IPS-18a (cell line): Measurements from ENCODE around the gene EXO1.
"Not testable (repeated sequence)": the region's sequence is repeated elsewhere in the genome, so short reads cannot be mapped to it uniquely, and the experiment has no call there.

ENCODE experiments used
- H3K27ac ChIP-seq: one replicate; pipeline ENCODE4 v1.5.1; 2013; ENCODE audit warnings: low read length
- H3K27me3 ChIP-seq: one replicate; pipeline ENCODE4 v1.6.1; 2013; ENCODE audit warnings: mild to moderate bottlenecking, low read length; ENCODE audit not compliant: control insufficient read depth, insufficient read depth
- H3K36me3 ChIP-seq: one replicate; pipeline ENCODE4 v1.6.1; 2013; ENCODE audit warnings: low read depth, low read length; ENCODE audit not compliant: control insufficient read depth
- H3K4me1 ChIP-seq: one replicate; pipeline ENCODE4 v1.6.1; 2013; ENCODE audit warnings: low read depth, low read length; ENCODE audit not compliant: control insufficient read depth
- H3K4me3 ChIP-seq: one replicate; pipeline ENCODE4 v1.5.1; 2013; ENCODE audit warnings: low read length
- H3K9ac ChIP-seq: one replicate; pipeline ENCODE4 v1.6.1; 2013; ENCODE audit warnings: mild to moderate bottlenecking, low read length, moderate library complexity
- H3K9me3 ChIP-seq: one replicate; pipeline ENCODE4 v1.6.1; 2013; ENCODE audit warnings: low read depth, low read length; ENCODE audit not compliant: control insufficient read depth

The EXO1 gene

DNA sequence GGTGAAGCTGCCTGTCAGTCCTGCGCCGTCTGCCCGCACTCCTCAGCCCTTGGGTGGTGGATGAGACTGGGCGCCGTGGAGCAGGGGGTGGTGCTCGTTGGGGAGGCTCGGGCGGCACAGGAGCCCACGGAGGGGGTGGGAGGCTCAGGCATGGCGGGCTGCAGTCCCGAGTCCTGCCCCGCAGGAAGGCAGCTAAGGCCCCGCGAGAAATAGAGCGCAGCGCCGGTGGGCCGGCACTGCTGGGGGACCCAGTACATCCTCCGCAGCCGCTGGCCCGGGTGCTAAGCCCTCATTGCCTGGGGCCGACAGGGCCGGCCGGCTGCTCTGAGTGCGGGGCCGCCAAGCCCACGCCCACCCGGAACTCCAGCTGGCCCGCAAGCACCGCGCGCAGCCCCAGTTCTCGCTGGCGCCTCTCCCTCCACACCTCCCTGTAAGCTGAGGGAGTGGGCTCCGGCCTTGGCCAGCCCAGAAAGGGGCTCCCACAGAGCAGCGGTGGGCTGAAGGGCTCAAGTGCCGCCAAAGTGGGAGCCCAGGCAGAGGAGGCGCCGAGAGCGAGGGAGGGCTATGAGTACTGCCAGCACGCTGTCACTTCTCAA lies 7.6 kb downstream of the EXO1 start:
- H3K4me3 ChIP-seq, H3K27me3 ChIP-seq, H3K9me3 ChIP-seq, H3K27ac ChIP-seq, H3K9ac ChIP-seq, H3K4me1 ChIP-seq: not testable (repeated sequence)
- peaks cover 80% of the 10 kb centered on the region for H3K36me3 ChIP-seq

DNA sequence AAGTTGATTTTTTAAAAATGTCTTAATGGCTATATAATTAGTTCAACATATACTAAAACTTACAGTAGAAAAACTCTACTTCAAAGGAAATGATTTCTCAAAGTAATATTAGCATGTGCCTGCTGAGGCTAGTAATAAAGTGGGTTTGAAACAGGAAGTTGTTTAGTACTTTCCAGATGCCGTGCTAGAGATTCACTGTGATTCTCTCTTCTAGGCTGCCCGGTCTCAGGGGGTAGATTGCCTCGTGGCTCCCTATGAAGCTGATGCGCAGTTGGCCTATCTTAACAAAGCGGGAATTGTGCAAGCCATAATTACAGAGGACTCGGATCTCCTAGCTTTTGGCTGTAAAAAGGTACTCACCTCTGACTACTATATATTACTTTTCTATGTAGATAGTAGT lies 9.1 kb downstream of the EXO1 start:
- Histone ChIP-seq H3K27ac (no peak overlapping the region), H3K9me3 (no peaks in the 10 kb centered on the region), H3K4me1 (no peaks in the 10 kb centered on the region), H3K4me3 (no peak overlapping the region), H3K36me3 (peaks cover 82% of the 10 kb centered on the region), H3K27me3 (no peaks in the 10 kb centered on the region), H3K9ac (no peak overlapping the region)

DNA sequence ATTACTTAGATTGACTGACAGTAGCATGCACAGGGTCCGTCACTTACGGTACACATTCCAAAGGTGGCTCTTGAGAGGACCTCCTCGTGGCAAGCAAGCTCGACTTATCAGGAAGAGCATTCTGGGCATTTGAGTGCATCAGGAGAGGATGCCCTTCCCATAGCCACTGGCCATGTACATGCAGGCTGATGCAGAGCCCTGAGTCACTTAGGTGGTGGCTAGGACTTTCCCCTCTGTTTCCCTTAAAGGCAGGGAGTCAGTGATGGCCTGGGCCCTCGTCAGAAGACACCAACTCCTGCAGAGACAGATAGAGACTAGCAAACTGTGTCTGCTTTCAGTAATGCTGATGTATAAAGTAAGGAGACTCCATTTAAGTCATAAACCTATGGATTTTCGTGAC lies 12.9 kb downstream of the EXO1 start:
- no peak overlapping the region for H3K4me3 ChIP-seq
- no peak overlapping the region for H3K27ac ChIP-seq
- H3K36me3 ChIP-seq, result peaks cover 86% of the 10 kb centered on the region
- H3K27me3 ChIP-seq, result no peaks in the 10 kb centered on the region
- H3K4me1 ChIP-seq, result no peaks in the 10 kb centered on the region
- H3K9me3 ChIP-seq, result no peaks in the 10 kb centered on the region
- H3K9ac ChIP-seq, result no peak overlapping the region

DNA sequence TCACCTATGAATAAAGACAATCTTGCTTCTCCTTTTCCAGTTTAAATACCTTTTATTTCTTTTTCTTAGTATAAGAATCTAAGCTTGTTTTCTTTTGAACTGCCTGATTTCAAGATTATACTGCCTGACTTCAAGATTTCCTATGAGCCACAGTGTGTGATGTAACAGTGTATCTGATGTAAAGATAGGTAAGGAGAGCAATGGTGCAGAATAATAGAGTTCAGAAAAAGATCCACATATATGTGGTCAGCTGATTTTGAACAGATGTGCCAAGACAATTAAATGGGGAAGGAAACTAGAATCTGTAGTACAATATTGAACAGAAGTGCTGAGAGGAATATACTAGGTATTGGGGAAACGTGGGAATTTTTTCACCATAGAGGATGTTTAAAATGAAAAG lies 21.0 kb downstream of the EXO1 start:
- Histone ChIP-seq H3K4me3 (no peak overlapping the region), H3K9me3 (no peaks in the 10 kb centered on the region), H3K27ac (no peak overlapping the region), H3K36me3 (peaks cover 63% of the 10 kb centered on the region), H3K4me1 (no peaks in the 10 kb centered on the region), H3K9ac (no peak overlapping the region), H3K27me3 (no peaks in the 10 kb centered on the region)

DNA sequence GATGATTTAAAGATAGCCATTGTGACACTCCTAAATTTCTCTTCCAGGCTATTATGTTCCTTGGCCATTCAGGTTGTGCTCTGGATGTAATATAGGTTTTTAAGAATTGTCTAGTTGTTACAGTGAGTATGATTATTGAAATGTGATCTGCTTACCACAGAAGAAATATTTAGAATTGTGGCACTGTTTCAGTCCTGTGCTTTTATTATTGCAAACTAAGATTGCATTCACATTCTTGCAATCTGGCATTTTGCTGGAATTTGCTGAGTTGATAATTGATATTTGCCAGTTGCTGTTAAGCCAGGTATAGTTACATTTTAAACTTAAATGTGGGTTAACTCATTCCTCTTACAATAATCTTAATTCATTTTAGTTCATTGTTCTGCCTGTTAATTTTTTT lies 22.3 kb downstream of the EXO1 start:
- peaks cover 52% of the 10 kb centered on the region for H3K36me3 ChIP-seq

DNA sequence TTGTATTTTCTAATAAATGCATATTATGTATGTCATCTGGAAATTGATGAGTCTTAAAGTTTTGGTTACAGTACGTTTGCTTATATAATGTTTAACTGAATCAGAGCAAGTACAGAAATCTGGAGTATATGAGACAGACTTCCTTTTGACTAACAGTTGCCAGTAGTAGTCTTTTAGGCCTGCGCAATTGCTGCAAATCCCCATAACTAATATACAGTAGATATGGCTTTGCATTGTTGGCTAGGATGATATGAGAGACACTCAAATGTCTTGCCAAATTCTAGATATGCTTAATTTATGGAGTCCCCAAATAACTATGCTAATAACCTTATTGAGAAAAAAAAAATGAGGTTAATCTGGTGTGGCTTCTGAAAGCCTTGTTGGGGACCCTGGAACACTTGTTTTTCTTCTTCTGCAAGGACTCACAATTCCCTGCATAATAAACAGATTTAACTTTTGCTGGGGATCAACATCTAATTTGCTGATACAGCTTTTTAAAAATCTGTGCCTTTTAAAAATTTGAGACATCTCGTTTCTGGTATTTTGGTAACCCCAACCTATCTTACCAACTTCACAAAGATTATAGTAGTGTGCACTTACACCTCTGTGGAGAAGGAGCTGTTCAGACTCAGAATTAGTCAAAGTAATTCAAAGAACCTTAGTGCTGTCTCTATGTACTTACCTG lies 22.9 kb downstream of the EXO1 start:
- no peaks in the 10 kb centered on the region for H3K27me3 ChIP-seq
- no peaks in the 10 kb centered on the region for H3K4me1 ChIP-seq
- H3K27ac ChIP-seq, result no peak overlapping the region
- H3K9me3 ChIP-seq, result no peaks in the 10 kb centered on the region
- H3K9ac ChIP-seq, result no peak overlapping the region
- peaks cover 47% of the 10 kb centered on the region for H3K36me3 ChIP-seq
- H3K4me3 ChIP-seq, result no peak overlapping the region

More for the DNA sequence above, 22.3 kb downstream of the EXO1 start:
- no peak overlapping the region for H3K4me3 ChIP-seq
- no peaks in the 10 kb centered on the region for H3K9me3 ChIP-seq
- no peak overlapping the region for H3K9ac ChIP-seq
- H3K4me1 ChIP-seq, result no peaks in the 10 kb centered on the region
- no peak overlapping the region for H3K27ac ChIP-seq
- H3K27me3 ChIP-seq, result no peaks in the 10 kb centered on the region

DNA sequence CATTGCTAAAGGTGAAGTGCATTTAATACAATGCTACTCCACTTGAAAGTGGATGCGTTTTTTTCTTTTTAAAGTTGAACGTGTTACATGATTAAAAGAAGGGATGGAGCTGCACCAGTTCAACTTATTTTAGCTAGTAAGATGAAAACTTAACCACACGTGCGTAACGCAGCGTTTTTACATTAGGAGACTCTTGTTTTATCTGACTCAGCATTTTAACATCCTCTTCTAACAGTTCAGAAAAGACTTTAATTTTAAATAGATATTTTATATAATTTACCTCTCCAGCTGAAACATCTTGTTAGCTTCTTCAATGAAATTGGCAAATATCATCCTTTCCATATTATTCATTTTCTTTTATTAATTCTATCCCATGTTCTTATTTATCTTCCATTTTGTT lies 33.4 kb downstream of the EXO1 start:
- Histone ChIP-seq H3K4me3 (no peak overlapping the region), H3K27me3 (no peaks in the 10 kb centered on the region), H3K27ac (no peak overlapping the region), H3K9ac (no peak overlapping the region), H3K36me3 (peaks cover 68% of the 10 kb centered on the region), H3K4me1 (no peaks in the 10 kb centered on the region), H3K9me3 (no peaks in the 10 kb centered on the region)

DNA sequence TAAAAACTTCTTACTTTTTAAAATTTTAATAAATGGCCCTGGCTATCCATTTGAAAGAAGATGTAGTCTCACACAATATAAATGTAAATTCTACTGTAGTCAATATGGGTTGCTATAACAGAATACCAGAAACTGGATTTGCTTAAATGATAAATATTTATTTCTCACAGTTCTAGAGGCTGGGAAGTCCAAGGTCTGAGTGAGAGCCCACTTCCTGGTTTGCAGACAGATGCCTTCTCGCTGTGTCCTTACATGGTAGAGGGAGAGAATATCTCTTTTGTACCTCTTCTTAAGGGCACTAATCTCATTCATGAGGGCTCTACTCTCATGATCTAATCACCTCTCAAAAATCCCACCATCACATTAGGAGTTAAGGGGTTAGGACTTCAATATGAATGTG lies 35.2 kb downstream of the EXO1 start:
- Histone ChIP-seq H3K27ac (no peak overlapping the region), H3K4me3 (no peak overlapping the region), H3K27me3 (no peaks in the 10 kb centered on the region), H3K36me3 (peaks cover 73% of the 10 kb centered on the region), H3K9ac (no peak overlapping the region), H3K4me1 (no peaks in the 10 kb centered on the region), H3K9me3 (no peaks in the 10 kb centered on the region)

DNA sequence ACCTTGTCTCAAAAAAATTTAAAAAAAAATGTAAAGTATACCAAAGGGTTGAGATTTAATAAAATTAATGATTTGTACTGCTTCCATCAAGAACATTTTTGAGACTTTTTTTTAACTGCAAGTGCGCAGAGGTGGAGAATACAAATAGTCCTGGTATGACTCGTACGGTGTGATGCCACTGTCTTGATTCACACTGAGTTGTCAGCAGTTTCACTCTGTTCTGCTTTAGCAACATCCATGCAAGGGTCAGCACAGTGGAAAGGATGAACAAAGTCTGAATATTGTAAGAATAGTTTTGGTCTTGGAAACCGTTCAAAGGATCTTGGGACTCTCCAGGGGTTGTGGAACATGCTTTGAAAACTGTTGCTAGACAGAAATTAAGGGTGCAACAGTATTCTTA lies 40.2 kb downstream of the EXO1 start:
- no peaks in the 10 kb centered on the region for H3K4me1 ChIP-seq
- H3K4me3 ChIP-seq, result no peak overlapping the region
- no peak overlapping the region for H3K9ac ChIP-seq
- peaks cover 57% of the 10 kb centered on the region for H3K36me3 ChIP-seq
- no peaks in the 10 kb centered on the region for H3K27me3 ChIP-seq
- H3K27ac ChIP-seq, result no peak overlapping the region
- H3K9me3 ChIP-seq, result no peaks in the 10 kb centered on the region

DNA sequence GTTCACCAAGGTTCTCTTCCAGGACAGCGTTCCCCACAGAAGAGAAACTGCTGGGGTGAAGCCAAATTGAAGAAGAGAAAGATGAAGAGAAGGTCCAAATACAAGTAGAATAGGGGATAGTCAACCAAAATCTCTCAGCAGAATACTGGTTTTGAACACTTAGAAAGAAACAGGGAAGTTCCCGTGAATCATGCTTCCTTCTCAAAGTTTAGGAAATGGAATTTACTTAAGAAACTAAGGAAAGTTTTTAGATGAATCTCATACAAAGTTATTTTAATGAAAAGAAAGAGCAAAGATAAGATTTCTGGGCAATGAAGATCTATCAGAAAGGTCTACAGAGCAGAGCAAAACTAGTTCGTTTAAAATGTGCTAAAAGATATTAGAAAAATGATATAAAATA lies 43.3 kb downstream of the EXO1 start:
- no peaks in the 10 kb centered on the region for H3K9me3 ChIP-seq
- no peaks in the 10 kb centered on the region for H3K4me1 ChIP-seq
- no peaks in the 10 kb centered on the region for H3K27me3 ChIP-seq
- no peak overlapping the region for H3K9ac ChIP-seq
- no peak overlapping the region for H3K27ac ChIP-seq
- H3K4me3 ChIP-seq, result no peak overlapping the region
- H3K36me3 ChIP-seq, result peaks cover 34% of the 10 kb centered on the region

DNA sequence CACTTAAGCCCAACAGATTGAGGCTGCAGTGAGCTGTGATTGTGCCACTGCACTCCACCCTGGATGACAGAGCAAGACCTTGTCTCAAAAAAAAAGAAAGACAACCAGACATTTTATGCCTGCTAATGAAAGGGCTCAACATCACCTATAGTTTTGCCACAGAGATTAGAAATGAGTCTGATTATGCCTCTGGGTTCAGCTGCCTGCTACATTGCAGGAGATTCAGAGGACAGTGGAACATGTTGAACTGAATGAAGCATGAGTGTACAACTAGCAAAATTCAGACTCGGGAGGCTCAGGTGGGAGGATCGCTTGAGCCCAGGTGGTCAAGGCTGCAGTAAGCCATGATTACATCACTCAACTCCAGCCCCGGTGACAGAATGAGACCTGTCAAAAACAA lies 46.0 kb downstream of the EXO1 start:
- Histone ChIP-seq H3K4me1 (no peaks in the 10 kb centered on the region), H3K27me3 (no peaks in the 10 kb centered on the region), H3K36me3 (peaks cover 22% of the 10 kb centered on the region), H3K9ac (no peak overlapping the region), H3K4me3 (no peak overlapping the region), H3K27ac (no peak overlapping the region), H3K9me3 (no peaks in the 10 kb centered on the region)

DNA sequence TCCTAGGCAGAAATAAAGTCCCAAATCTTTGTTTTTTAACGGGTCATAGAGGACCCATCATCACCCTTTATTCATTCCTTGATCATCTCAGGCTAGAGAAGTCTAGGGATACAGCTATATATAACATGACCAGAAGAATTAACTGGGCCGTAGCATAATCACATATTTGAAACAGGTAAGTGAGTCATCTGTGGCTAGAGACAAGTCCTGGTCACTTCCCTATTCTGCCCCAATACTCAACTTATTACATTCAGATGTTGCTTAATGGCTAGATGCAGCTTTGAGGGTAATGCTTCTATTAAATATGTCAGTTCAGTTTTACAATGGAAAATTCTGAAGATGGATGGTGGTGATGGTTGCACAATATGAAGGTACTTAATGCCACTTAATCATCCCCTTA lies 47.0 kb downstream of the EXO1 start:
- Histone ChIP-seq H3K4me1 (no peaks in the 10 kb centered on the region), H3K9me3 (no peaks in the 10 kb centered on the region), H3K9ac (no peak overlapping the region), H3K27me3 (no peaks in the 10 kb centered on the region), H3K27ac (no peak overlapping the region), H3K4me3 (no peak overlapping the region), H3K36me3 (peaks cover 13% of the 10 kb centered on the region)
